Neuron (in vitro differentiated cells): Measurements from ENCODE around the gene KCNJ6.

ENCODE experiments used
- H2AFZ ChIP-seq: one replicate; pipeline ENCODE4 v1.6.1; 2013; ENCODE audit warnings: low read depth, mild to moderate bottlenecking, inconsistent platforms, low read length, moderate library complexity
- H3K27me3 ChIP-seq: one replicate; pipeline ENCODE4 v1.6.1; 2013; ENCODE audit warnings: low read length; ENCODE audit not compliant: insufficient read depth
- H3K36me3 ChIP-seq: one replicate; pipeline ENCODE4 v1.6.1; 2013; ENCODE audit warnings: low read length; ENCODE audit not compliant: insufficient read depth
- H3K4me1 ChIP-seq: one replicate; pipeline ENCODE4 v1.6.1; 2013; ENCODE audit warnings: low read length; ENCODE audit not compliant: insufficient read depth
- H3K4me3 ChIP-seq: 2 replicates; pipeline ENCODE4 v1.5.1; 2013; ENCODE audit warnings: mild to moderate bottlenecking, low read length, moderate library complexity
- H3K9me3 ChIP-seq: one replicate; pipeline ENCODE4 v1.6.1; 2013; ENCODE audit warnings: low read length

KCNJ6 gene

GRCh38 chr21:37568415-37568814 lies 347.8 kb downstream of the KCNJ6 start:
- H2AFZ ChIP-seq = no peak overlapping the region

GRCh38 chr21:37566790-37567615 lies 349.3 kb downstream of the KCNJ6 start:
- H2AFZ ChIP-seq = no peak overlapping the region
- no peak overlapping the region for H3K4me3 ChIP-seq
- H3K36me3 ChIP-seq = no peaks in the 10 kb centered on the region
- H3K4me1 ChIP-seq = no peaks in the 10 kb centered on the region
- H3K9me3 ChIP-seq = peaks cover 2% of the 10 kb centered on the region
- H3K27me3 ChIP-seq = no peaks in the 10 kb centered on the region

More at GRCh38 chr21:37568415-37568814, 347.8 kb downstream of the KCNJ6 start:
- no peak overlapping the region for H3K4me3 ChIP-seq
- no peaks in the 10 kb centered on the region for H3K36me3 ChIP-seq
- H3K27me3 ChIP-seq = no peaks in the 10 kb centered on the region
- H3K4me1 ChIP-seq = no peaks in the 10 kb centered on the region
- no peaks in the 10 kb centered on the region for H3K9me3 ChIP-seq

- H3K36me3 ChIP-seq = no peaks in the 10 kb centered on the region
- no peak overlapping the region for H3K4me3 ChIP-seq
- peaks cover 2% of the 10 kb centered on the region for H3K9me3 ChIP-seq
- H2AFZ ChIP-seq = no peak overlapping the region
- no peaks in the 10 kb centered on the region for H3K4me1 ChIP-seq
- no peaks in the 10 kb centered on the region for H3K27me3 ChIP-seq
These were observed 350.6 kb downstream of the KCNJ6 start for GRCh38 chr21:37565530-37566223.

- Histone ChIP-seq H3K4me1 (no peaks in the 10 kb centered on the region), H3K9me3 (peaks cover 2% of the 10 kb centered on the region), H2AFZ (no peak overlapping the region), H3K4me3 (no peak overlapping the region), H3K36me3 (no peaks in the 10 kb centered on the region), H3K27me3 (no peaks in the 10 kb centered on the region)
These were observed 351.2 kb downstream of the KCNJ6 start for GRCh38 chr21:37564924-37565529.

GRCh38 chr21:37564341-37564923 lies 351.8 kb downstream of the KCNJ6 start:
- H3K4me3 ChIP-seq = no peak overlapping the region
- H3K36me3 ChIP-seq = no peaks in the 10 kb centered on the region
- H3K9me3 ChIP-seq = peaks cover 2% of the 10 kb centered on the region
- H2AFZ ChIP-seq = no peak overlapping the region
- H3K4me1 ChIP-seq = no peaks in the 10 kb centered on the region
- H3K27me3 ChIP-seq = no peaks in the 10 kb centered on the region

- Histone ChIP-seq H3K4me3 (no peak overlapping the region), H3K27me3 (no peaks in the 10 kb centered on the region), H3K4me1 (no peaks in the 10 kb centered on the region), H3K36me3 (no peaks in the 10 kb centered on the region), H2AFZ (no peak overlapping the region), H3K9me3 (peaks cover 2% of the 10 kb centered on the region)
These were observed 352.5 kb downstream of the KCNJ6 start for GRCh38 chr21:37563641-37564340.

GRCh38 chr21:37562920-37563640 lies 353.2 kb downstream of the KCNJ6 start:
- H3K9me3 ChIP-seq = peaks cover 2% of the 10 kb centered on the region
- H3K27me3 ChIP-seq = no peaks in the 10 kb centered on the region
- no peaks in the 10 kb centered on the region for H3K4me1 ChIP-seq
- H3K36me3 ChIP-seq = no peaks in the 10 kb centered on the region
- no peak overlapping the region for H3K4me3 ChIP-seq
- H2AFZ ChIP-seq = no peak overlapping the region

GRCh38 chr21:37561941-37562919 lies 354.0 kb downstream of the KCNJ6 start:
- Histone ChIP-seq H3K36me3 (no peaks in the 10 kb centered on the region), H2AFZ (no peak overlapping the region), H3K4me1 (no peaks in the 10 kb centered on the region), H3K9me3 (peaks cover 2% of the 10 kb centered on the region), H3K27me3 (no peaks in the 10 kb centered on the region), H3K4me3 (no peak overlapping the region)

GRCh38 chr21:37561506-37561905 lies 354.8 kb downstream of the KCNJ6 start:
- H3K9me3 ChIP-seq = peaks cover 2% of the 10 kb centered on the region
- H3K36me3 ChIP-seq = no peaks in the 10 kb centered on the region
- H3K27me3 ChIP-seq = no peaks in the 10 kb centered on the region
- no peak overlapping the region for H3K4me3 ChIP-seq
- H3K4me1 ChIP-seq = no peaks in the 10 kb centered on the region
- no peak overlapping the region for H2AFZ ChIP-seq

GRCh38 chr21:37560385-37560784 lies 355.9 kb downstream of the KCNJ6 start:
- Histone ChIP-seq H3K4me3 (no peak overlapping the region), H3K27me3 (no peaks in the 10 kb centered on the region), H3K36me3 (no peaks in the 10 kb centered on the region), H2AFZ (no peak overlapping the region), H3K4me1 (no peaks in the 10 kb centered on the region), H3K9me3 (peaks cover 2% of the 10 kb centered on the region)

- H3K4me3 ChIP-seq = no peak overlapping the region
- peaks cover 2% of the 10 kb centered on the region for H3K9me3 ChIP-seq
- H3K27me3 ChIP-seq = no peaks in the 10 kb centered on the region
- no peaks in the 10 kb centered on the region for H3K4me1 ChIP-seq
- no peak overlapping the region for H2AFZ ChIP-seq
- H3K36me3 ChIP-seq = no peaks in the 10 kb centered on the region
These were observed 357.5 kb downstream of the KCNJ6 start for GRCh38 chr21:37558676-37559211.
